NCI-H2107 treated with DMSO at 0.1 percent for 48 hours (cell line): ENCODE measurements around the gene EIF2D.
"Not testable (repeated sequence)": the region's sequence is repeated elsewhere in the genome, so short reads cannot be mapped to it uniquely, and the experiment has no call there.

Experiments used
- DNase-seq: peaks from one replicate; lab custom pipeline; 2025; ENCODE audit not compliant: unreplicated experiment; lab: John Stamatoyannopoulos, UW

EIF2D gene

DNA sequence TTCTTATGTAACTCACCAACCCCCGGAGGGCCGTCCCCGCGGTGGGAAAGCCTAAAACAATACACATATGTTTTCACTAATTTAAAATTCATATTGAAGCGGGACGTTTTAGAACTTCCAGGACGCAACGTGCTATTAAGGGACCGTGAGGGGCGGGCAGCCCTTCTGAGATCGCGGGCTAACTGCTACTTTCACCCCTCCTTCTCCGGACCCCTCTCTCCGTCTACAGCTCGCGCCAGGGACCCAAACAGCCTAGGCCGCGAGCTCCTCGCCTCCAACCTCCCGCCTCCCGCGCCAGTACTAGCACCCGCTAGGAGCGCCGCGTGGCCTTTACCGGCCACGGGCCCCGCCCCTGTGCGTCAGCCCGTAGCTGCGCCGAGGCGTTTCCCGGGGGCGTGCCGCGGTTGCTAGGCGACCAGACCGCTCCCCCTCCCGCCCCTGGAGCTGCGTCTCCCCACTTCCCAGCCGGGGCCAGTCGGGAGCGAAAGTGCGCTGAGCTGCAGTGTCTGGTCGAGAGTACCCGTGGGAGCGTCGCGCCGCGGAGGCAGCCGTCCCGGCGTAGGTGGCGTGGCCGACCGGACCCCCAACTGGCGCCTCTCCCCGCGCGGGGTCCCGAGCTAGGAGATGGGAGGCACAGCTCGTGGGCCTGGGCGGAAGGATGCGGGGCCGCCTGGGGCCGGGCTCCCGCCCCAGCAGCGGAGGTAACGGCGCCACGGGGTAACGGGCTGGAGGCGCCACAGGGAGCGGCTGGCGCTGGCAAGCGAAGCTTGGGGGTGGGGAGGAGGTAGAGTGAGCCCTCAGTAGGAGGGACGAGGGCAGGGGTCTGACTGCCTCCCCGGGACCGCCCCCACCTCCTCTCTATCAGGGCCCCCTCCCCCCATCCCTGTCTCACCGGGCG lies 23.1 kb upstream of the EIF2D start, which contains the start of gene DYRK3:
TSS of gene DYRK3 (plus strand) at position 457 of the 898 bp plus-strand sequence. CDS start at position 625, 168 bp downstream.
- DNase-seq: peak; percentile 90

DNA sequence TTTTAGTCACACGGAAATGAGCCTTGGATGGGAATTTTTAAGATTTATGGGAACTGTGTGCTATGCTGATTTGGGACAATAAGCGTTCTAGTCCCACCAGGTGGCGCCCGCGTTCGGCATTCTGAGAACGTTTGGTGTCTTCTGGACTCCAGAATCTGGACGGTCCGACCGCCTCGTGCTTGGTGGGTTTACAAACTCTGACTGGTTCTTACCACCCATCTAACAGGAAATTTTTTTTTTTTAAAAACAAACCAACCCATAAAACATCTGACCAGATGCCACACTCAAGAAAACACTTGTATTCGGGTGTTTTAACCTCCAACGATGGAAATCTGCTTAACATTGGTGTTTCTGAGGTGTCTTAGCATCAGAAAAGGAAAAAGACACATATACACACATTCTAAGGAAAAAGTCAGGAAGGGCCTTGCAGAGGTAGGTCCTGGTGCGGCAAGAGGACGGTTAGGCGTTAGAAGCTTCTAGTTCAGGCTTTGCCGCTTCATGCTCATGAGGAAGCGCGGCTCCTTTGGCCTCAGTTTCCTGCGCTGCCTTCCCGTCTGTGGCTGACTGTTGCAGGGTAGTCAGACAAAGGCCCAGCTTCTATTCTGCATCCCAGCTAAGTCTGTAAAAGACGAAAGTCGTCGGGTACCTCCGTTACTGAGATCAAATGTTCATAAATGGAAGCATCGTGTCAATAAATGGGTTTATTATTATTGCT lies 22.3 kb upstream of the EIF2D start:
- DNase-seq: peak; percentile 60

DNA sequence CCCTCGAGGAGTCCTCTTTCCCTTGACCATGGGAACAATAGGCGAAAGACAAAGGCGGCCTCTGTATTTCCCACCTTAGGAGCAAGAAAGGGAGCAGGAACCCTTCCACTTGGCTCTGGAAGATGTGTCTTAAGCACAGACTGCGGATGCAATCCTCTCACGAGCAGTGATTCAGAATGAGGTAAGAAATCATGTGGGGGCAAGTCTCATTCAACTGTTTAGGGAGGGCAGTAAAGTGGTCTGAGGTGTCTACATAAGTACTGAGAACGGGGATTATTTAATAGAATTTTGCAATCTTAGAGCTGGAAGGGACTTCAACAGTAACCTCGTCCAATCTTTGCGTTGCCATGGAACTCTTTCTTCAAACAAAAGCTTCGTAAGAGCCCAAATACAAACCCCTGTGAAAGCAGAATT lies 21.4 kb upstream of the EIF2D start:
- DNase-seq: no peak

DNA sequence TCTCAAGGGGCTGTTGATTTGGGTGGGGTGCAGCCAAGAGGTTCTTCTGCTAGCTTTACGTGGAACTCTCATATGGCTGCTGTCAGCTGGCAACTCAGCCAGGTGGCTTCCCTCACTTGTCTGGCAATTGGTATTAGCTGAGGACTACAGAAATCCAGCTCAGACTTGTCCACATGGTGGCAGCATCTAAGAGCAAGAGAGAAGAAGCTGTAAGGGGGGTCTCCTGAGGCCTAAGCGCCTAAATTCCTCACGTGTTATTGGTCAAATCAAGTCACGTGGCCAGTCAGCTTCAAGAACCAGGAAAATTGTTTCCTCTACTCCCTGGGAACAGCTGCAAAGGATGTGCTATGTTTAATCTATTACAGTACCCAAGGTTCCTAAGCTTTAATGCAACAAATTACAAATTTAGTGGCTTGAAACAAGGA lies 18.8 kb upstream of the EIF2D start:
- peak; percentile 96 for DNase-seq

DNA sequence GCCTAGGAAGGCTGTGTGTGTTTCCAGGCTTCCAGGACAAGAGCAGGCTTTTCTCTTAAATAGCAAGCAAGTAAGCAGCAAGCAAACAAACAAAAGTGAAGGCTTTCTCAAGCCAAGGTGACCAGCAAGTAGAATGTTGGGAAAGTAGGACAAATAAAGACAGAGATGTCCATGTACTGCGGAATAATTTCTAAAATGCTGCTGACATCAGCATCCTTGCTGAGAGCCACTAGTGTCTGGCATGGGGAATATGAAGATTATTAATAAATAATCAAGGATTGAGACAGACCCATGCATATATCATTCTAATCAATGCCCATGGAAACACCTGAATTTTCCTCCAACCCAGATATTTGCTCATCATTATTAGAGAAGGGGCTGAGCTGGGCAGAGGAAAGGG lies 16.7 kb upstream of the EIF2D start:
- no peak for DNase-seq

DNA sequence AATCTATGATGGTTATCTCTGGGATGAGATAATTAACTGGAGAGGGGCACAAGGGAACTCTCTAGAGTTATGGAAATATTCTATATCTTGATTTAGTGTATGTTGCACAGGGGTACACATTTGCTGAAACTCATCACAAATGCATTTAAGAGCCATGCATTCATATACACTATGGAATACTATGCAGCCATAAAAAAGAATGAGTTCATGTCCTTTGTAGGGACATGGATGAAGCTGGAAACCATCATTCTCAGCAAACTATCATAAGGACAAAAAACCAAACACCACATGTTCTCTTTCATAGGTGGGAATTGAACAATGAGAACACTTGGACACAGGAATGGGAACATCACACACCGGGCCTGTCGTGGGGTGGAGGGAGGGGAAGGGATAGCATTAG lies 14.1 kb upstream of the EIF2D start:
- DNase-seq: not testable (repeated sequence)

DNA sequence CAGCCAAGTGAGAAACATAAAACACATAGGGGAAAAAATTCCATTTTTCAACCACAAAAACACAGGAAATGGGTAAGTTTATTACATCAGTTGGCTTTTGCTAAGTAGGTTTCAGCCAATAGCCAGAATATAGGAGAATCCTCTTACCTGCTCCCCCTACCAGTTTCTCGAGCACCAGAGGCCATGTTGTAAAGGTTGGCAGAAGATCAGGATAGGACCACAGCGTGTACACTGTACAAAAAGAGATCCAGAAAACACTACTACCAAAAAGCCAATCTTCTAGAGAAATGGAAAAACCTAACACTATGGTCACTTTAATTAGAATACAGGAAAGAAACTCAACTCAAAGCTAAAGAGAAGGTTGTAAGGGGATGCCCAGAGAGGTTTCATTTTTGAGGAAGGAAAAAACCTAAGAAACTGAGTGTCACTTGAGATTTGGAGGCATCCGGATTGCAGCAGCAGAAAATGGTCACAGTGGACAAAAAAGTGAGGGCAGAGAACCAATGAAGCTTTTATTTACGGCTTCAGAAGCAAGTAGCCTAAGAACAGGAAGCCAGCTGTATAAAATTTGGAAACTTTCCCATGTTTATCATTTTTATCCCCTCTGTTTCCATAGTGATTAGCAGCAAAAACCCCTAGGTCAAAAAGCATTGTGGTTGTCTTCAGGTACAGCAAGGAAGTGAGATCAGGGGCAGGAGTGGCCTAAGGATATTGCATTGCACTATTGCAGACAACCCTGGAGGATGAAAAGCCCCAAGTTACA lies 2.9 kb downstream of the EIF2D start:
- no peak for DNase-seq

DNA sequence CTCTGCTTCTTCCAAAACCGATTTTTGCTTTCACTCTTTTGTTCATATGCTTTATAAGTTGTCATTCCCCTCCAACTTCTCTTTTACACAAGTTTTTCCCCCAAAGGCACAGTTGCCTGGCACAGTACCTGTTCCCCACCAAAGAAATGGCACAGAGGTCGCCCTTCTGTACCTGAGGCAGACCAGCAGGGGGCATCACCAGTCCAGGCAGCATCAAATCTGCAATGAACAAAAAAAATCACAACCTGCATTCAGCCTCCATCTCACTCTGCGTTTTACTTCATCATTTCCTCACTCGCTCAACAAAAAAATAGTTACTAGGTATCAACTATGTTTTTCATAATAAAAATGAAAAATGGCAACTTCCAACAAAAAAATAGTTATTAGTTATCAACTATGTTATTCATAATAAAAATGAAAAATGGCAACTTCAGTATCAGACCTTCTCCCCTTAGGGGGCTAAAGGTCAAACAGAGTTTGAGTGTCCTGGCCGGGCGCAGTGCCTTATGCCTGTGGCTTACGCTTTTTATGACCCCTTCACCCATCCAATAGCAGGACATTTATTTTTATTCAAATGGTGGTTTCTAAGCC lies 4.1 kb downstream of the EIF2D start:
- DNase-seq: no peak

DNA sequence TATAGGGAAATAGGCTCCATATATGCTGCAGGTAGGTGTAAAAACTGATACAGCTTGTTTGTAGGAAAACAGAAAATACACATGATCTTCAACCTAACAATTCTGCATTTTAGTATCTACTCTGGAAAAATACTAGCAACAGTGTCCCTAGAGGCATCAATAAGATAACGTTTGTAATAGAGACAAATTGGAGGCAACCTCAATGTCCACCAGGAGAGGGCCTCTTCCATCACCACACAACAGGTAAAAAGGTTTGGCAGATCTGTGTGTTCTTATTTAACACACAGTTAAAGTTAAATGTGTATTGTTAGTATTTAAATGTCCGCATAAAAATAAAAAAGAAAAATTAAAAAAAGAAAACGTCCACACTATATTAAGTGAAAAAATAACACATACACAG lies 5.4 kb downstream of the EIF2D start:
- peak; percentile 25 for DNase-seq

DNA sequence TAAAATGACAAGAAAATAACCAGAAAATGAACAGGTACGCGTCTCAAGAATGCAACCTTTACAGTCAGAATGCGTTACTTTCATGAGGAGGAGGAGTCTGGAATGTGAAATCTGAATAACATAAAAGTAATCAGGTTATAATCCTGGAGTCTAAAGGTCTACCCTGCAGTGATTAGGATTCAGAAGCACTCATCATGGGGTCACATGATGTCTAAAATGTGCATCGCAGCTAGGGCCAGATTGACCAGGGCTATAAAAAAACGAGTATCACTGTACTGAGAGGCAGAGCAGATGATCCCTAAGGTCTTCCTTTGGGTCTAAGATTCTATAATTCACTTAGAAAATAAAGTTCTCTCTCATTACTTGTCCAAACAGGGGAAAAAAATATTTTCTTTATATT lies 7.4 kb downstream of the EIF2D start:
- DNase-seq: no peak

DNA sequence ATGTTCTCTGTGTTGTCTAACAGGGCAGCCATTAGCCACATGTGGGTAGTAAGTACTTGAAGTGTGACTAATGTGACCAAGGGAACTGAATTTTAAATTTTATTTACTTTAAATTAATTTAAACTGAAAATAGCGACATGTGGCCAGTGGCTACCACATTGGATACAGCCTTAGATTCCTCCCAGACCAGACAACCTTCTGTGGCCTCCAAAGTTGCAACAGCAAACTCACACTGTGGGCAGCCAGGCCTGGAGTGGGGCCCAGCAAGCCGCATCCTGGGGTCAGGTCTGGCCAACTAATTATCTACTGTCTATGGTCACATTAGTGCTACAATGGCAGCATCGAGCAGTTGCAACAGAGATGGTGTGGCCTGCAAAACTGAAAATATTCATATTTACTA lies 11.7 kb downstream of the EIF2D start:
- no peak for DNase-seq

DNA sequence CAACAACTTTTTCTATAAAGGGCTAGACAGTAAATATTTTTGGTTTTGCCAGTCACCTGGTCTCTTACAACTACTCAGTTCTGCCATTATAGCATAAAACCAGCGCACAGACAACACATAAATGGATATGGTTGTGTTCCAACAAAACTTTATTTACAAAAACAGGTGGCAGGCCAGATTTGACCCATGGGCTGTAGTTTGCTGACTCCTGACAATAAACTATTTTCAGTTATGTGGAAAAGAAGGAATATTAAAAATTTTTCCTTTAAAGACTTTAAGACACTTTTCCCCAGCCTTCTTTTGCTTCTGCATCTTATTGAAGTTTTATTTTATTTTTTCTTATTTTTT lies 16.0 kb downstream of the EIF2D start:
- DNase-seq: no peak

DNA sequence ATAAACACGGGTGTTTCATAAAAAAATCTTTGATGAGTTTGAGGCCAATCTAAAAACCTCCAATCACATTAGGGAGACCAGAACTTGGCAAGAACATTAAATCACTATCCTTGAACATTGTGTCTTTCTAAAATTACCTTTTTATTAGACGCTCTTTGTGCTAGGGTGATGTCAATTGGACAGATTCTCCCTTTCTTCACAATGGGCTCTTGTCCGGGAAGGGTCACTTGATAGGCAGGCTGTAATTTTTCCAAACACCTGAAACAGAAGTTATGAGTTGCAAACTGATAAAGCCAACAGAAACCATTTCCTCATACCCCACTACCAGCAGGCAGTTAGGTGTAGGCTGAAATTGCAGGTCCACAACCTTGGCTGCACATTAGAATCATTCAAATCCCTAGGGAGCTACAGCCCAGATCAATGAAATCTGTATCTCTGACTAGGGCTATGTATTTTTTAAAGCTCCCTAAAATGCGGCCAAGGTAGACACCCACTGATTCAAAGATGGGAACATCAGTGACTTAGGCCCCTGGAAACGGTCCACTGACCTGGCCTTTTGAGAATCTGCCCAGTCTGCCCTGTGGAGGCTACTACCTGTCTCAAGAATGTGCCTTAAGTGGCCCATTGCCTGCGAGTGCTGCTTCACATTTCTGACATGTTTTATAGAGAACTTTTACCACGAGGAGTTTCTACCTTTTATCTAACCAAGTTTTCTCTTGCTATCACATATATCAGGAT lies 16.5 kb downstream of the EIF2D start:
- no peak for DNase-seq

DNA sequence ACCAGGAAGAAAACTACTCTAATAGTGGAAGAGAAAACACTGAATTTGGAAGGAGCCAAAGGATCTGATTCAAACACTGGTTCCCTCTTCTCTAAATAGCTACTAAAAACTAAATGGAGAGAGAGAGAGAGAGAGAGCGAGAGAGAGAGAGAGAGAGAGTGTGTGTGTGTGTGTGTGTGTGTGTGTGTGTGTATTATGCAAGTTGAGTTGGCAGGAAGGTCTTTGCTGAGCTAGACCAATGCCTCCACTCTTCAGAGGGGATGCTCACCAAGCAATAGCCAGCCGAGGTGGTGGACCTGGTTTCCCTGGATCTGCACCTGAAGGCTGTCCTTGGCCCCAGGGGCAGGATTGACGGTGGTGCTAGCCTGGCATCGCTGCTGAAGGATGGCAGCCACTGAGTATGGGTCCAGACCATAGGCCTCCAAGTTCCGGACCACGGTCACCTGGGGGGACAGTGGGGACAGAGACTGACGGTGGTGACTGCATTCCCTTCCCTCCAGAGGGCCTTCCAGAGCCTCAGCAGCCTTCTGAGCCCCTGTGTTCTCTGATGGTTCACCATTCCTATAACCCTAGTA lies 18.8 kb downstream of the EIF2D start:
- DNase-seq: no peak

DNA sequence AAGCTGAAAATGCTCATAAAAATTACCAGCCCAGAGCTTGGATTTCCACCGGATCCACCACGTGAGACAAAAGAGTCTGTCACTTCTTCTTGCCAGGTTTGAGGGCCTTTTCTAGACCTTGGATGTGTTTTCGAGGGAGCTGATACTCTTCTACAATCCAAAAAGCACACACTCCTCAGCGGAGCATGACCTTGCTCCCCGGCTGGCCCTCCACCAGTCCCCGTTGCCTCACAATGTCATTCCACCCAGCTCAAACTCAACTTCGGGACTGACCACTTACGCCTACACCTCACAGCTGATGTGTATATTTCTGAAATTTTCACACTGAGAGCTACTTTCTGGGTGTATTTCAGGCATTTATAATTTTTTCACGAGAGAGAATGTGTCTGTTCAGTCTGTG lies 20.6 kb downstream of the EIF2D start:
- DNase-seq: no peak

DNA sequence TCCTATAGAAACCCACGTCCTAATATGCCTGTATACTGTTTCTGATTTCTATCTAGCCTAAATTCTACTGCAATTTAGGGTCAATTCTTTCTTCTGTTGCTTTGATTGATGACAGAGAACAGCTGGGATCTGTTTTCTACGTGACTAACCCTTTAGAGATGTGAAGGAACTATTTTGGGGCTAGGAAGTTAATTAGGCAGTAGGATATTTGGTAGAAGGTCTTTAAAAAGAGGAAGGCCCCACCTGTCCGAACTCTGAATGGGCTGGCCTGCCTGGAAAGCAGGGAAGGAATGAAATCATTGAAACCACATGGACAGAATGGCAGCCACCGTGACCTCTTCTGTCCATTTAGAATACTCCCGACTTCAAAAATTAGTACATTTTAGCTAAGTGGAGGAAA lies 21.0 kb downstream of the EIF2D start:
- DNase-seq: no peak

DNA sequence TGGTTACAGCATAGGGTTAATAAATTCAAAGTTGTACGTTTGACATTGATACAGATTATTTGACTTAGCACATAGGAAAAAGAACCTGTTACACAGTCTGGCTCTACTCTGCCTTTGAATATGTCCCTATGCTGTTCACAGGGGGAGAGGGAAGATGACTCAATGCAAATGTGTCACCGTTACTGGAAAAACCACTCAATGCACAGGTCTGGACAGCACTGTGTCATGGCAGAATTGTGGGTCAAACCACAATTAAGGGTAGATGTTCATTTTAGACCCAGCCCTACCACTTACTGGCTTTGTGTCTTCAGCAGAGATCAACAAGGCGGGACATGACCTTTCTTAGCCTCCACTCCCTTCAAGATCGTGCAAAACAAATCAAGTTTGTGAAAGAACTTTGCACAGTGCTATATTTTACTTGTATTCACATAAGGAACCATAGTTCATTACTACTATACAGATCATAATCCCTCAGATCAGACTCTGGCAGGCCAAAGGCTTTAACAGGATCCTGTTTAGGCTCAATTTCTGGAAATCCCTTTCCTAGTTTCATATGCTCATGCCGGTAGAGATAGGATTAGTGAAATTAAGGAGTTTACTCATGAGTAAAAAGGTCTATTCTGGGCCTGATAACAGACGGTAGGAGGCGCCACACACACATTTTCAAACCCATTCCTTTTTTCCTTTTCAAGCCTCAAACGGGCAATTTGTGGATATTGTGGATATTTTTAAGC lies 22.1 kb downstream of the EIF2D start:
- no peak for DNase-seq

DNA sequence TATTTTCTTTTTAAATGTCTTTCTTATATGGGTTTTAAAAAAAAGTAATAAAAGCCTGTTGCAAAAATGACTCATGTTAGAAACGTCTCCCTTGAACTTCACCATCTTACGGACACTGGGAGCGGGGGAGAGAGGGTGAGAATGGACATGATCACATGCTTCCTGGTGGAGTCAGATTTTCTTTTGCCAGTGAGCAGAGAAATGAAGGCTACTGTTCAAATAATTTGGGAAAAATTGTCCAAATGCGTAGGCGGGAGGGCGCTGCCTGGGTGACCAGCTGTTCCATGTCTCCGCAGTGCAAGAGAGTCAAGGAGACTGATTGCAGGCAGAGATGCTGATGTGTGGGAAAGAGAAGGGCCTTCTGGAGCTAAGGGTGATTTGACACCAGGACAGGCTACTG lies 23.1 kb downstream of the EIF2D start:
- no peak for DNase-seq

DNA sequence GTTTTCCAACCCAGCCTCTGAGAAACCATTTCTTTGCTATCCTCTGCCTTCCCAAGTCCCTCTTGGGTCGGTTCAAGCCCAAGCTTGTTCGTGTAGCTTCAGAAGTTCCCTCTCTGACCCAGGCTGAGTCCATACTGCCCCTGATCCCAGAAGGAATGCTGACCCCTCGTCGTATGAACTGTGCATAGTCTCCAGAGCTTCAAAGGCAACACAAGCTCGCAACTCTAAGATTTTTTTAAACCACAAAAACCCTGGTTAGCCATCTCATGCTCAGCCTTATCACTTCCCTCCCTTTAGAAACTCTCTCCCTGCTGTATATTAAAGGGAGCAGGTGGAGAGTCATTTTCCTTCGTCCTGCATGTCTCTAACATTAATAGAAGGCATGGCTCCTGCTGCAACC lies 23.8 kb downstream of the EIF2D start:
- no peak for DNase-seq

DNA sequence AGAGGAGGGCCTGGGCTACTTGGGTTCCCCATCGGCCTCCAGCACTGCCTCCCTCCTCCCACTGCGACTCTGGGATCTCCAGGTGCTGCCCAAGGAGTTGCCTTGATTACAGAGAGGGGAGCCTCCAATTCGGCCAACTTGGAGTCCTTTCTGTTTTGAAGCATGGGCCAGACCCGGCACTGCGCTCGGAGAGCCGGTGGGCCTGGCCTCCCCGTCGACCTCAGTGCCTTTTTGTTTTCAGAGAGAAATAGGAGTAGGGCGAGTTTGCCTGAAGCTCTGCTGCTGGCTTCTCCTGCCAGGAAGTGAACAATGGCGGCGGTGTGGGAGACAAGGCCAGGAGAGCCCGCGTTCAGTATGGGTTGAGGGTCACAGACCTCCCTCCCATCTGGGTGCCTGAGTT lies 24.4 kb downstream of the EIF2D start:
- DNase-seq: no peak
